HG03097 (cell line): ENCODE results near the gene SIPA1.

ENCODE experiments used
- ATAC-seq: cut with Tn5 transposase; IDR thresholded peaks from one replicate; pipeline ENCODE4 v1.9.1; 2021; ENCODE audit not compliant: unreplicated experiment, low FRiP score

SIPA1 gene, protein sequence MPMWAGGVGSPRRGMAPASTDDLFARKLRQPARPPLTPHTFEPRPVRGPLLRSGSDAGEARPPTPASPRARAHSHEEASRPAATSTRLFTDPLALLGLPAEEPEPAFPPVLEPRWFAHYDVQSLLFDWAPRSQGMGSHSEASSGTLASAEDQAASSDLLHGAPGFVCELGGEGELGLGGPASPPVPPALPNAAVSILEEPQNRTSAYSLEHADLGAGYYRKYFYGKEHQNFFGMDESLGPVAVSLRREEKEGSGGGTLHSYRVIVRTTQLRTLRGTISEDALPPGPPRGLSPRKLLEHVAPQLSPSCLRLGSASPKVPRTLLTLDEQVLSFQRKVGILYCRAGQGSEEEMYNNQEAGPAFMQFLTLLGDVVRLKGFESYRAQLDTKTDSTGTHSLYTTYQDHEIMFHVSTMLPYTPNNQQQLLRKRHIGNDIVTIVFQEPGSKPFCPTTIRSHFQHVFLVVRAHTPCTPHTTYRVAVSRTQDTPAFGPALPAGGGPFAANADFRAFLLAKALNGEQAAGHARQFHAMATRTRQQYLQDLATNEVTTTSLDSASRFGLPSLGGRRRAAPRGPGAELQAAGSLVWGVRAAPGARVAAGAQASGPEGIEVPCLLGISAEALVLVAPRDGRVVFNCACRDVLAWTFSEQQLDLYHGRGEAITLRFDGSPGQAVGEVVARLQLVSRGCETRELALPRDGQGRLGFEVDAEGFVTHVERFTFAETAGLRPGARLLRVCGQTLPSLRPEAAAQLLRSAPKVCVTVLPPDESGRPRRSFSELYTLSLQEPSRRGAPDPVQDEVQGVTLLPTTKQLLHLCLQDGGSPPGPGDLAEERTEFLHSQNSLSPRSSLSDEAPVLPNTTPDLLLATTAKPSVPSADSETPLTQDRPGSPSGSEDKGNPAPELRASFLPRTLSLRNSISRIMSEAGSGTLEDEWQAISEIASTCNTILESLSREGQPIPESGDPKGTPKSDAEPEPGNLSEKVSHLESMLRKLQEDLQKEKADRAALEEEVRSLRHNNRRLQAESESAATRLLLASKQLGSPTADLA

DNA sequence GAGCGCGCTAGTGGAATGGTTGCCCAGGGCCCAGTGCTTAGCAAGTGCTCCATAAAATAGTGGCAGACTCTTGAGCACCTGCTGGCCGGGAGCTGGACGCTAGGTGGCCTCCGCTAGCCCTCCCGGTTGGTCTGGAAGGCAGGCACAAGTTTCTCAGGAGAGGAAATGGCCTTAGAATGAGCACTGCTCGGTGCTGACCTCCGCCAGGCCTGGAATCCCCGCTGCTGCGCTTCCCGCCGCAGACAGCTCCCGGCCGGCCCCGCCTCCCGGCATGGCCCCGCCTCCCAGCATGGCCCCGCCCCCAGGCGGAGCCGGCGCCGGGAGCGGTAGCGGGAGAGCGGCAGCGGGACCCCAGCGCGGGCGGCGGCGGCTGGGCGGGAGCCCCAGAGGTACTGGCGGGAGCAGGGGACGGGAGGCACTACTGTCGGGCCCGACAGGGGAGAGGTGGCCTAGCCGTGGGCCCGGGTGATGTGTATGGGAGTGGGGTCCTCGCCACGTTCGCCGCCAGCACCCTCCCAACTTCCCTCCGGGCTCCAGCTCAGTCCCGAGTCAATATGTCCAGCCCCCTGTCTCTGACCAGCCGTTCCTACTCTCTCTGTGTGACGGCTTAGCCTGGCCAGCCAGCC is at the start of gene SIPA1:
SIPA1 (plus strand) TSS at position 308 of the 626 bp plus-strand sequence. CDS start 2,821 bp downstream, outside the sequence.
- ATAC-seq, result peak; percentile 30

DNA sequence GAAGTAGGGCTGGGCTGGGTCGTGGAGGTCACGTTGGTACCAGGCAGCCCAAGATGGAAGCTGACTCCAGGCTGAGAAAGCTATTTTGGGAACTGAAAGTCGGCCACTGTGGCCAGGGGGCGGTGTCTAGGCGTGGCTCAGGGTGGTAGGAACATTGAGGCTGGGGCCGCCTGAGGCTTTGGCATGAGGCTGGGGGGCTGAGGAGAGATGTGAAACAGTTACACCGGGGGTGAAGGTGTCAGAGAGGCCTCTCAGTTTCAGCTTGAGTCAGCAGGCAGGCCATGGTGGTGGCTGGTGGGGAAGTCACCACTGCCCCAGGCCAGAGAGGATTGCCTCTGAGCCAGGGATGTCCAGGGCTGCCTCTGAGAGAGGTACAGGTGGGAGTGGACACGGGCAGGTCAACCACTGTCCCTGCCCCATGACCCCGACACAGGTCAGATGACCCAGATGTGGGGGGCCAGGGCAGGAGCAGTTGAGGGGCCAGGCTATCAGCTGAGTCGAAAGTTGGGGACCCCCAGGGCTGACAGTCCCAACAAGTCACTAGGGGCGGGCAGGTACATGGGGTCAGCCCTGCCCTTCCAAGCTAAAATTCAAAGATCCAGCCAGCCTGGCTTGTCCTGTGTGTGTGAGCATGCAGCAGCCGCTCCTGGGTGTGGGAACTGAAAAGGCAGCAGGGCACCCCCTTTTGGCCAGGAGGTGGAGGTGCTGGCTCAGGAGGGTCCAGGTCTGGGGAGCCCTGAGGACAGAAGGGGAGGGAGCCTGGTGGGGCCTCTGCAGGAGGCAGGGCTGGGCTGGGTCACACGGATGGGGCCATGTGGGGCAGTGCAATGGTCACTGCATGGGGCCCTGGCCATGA is 49.5 kb upstream of the SIPA1 start:
- ATAC-seq, result peak; percentile 67

DNA sequence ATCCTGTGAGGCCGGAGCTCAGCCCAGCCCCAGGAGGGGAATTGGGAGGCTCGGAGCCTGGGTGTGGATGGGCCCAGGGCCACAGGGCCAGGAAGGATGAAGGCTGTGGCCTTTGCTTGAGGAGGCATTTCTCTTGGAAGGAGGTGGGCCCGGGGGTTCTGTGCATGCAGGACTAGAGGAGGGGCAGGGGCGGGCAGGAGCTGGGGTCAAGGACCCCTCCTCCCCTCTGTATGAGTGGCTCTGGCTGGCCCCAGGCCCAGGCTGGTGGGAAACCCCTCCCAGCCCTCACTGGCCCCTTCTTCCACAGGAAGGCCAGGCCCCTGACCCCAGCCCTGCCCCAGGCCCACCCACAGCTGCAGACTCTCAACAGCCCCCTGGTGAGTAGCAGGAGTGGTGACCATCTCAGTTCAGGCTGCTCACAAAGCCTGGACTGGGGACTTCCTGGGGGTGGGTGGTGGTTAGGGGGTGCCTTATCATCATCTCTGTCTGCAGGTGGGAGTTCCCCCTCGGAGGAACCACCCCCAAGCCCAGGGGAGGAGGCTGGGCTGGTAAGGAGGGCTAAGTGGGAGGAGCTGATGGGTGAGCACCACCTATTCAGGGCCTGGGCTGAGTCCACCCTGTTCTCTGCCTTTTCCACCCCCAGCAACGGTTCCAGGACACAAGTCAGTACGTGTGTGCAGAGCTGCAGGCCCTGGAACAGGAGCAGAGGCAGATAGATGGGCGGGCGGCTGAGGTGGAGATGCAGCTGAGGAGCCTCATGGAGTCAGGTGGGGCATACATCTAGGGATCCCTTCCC is 48.3 kb upstream of the SIPA1 start:
- ATAC-seq, result no peak

DNA sequence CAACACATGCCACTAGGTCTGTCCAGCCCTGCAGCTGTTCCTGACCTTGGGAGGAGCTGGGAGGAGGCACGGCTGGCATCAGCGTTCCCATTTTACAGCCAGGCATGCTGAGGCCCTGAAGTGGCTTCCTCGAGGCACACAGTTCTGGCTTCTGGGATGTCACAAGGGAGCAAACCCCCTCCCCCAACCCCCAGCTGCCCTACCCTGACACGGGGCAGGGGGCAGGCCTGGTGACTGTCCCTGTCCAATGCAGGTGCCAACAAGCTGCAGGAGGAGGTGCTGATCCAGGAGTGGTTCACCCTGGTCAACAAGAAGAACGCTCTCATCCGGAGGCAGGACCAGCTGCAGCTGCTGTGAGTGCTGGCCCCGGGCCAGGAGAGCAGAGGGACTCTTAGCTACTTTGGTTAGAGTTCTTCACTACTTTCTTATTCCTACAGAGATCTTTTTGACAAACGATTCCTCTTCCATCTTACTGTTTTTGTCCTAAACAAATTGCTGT is 47.6 kb upstream of the SIPA1 start:
- ATAC-seq, result no peak

DNA sequence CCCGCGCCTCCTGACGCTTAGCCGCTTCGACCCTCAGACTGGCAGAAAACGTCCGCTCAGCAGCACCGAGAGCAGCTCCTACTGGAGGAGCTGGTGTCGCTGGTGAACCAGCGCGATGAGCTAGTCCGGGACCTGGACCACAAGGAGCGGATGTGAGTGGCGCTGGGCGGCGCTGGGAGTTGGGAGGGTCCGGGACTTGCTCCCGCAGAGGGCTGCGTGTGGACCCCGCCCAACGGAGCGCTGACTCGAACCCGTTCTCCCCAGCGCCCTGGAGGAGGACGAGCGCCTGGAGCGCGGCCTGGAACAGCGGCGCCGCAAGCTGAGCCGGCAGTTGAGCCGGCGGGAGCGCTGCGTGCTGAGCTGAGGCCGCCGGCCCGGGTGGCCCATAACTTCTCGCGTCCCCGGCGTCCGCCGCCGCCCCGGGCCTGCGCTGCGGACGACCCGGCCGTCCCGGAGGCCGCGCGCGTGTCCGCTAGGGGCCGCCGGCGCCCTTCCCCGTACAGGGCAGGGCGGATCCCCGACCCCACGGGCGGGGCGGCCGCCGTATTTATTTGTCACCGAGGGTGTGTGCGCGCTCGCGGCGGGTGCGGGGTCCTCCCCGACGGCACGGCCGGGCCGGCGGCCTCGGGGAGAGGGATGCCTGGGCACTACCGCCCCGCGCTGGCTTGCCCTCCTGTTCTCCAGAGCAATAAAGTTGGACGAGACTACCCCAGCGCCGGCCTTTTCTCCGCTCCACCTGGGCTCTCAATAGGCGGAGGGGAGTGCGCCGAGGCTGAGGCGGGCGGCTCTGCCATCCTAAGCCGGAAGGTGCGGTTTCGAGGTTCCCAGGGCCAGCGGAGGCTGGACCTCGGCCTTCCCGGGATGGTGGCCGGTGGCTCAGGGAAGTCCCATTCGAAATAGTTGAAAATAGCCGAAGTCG is 45.7 kb upstream of the SIPA1 start:
- no peak for ATAC-seq

DNA sequence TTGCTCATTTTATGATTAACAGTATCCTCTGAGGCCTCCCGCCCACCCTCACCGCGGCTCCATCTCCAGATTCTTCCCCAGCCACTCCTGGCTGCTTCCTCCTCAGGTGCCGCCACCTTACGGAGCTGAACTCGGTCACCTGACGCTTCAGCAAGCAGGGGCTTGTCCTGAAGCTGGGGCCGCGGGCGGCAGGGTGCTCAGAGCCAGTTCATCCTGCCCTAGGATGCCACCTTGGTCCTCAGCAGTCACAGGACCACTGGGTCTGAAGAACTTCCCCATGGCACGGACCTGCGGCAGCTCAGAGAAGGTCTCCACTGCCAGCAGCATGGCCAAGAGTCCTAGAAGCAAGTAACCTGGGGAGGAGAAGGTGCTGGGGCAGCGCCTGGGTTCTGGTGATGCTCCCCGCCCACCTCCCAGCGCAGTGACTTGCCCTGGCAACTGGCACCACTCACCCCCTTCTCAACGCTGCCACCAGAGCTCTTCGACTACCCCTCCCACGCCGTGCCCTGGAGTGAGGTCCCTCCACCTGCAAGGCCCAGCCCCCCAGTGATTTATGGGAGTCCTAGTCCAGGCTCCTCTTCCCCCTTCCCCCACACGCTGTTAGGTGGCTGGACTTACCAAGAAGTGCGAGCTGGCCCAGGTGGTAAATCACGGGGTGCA is 44.9 kb upstream of the SIPA1 start:
- no peak for ATAC-seq

DNA sequence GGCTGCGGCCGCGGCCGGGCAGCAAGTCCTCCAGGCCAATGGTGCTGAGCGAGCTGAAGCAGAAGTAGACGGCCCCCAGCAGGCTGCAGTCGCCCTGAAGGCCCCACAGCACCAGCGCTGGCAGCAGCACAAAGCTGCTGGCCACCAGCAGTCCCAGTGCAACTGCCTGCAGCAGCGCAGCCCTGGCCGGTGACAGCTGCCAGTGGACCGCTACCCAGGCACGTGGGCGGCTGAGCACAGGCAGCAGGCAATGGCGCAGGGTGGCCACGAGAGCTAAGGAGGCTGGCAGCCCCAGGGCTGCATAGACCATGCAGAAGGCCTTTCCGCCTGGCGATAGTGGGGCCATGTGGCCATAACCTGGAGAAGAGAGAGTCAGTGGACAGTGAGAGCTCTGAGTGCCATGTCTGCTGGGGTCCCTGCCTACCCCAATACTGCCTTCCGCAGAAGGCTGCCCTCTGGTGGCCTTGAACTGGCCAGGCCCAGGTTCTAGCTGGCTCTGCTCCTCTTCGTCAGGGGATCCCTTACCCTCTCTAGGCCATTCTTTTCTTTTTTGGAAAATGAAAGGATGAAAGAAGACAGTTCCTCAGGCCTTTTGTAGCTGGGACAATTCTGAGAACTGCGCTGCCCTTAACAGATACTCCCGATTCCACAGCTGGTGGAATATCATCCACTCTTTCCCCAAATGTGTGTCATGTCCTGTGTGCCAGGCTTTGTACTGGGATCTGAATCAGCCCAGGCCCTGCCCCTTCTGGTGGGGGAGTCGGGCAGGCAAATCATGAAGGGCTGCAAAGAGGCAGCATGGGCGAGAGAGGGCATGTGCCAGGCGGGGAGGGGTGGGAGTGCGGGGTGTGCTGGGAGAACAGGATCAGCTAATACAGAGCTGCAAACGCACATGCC is 44.1 kb upstream of the SIPA1 start:
- ATAC-seq, result no peak

DNA sequence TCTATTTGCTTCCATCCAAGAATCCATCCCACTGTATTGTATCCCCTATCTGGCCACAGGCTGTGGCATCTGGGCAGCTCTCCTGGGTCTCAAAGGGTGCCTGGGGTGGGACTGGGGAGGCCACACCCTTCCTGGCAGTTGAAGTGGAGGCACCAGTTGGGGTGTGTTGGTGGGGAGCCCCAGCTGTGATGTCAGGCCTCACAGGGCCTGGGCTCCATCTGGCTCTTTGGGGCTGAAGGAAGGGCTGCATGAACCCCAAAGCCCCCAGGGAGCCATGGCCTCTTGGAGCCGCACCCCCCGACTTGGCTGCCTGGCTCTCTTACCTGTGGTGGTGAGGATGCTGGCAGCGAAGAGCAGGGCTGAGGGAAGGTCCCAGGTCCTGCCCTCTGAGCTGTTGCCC is 42.8 kb upstream of the SIPA1 start:
- ATAC-seq, result no peak

DNA sequence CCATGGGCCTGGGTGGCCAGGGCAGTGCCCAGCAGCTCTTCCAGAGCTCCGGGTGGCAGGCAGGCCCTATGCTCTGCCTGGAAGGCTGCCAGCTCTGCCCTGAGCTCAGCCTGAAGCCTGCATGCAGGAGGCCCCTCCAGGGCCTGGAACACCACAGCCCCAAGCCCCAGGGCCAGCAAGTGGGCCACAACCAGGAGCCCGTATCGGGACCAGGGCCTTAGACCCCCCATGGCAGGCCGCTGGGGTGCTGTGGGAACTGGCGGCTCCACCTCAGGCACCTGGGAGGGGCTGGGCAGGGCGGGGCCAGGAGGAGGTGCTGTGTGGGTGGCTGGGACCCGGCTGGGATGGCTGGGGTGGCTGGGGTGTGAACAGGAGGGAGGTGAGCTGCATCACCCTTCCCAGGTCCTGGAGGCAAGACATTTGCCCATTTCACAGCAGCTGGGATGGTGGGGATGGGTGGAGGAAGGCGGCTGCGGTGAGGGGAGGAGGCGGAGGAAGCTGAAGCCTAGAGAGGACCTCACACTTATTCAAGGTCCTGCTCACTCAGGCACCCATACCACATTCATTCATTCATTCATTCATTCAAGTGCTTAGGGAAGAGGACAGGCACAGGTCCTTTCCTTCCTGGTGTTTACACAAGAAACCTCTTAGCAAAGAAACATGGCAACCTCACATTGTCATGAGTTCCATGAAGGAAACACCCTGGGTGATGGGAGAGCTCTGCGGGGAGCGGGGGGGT is 42.2 kb upstream of the SIPA1 start, which contains the start of gene KCNK7:
KCNK7 (minus strand) TSS at position 258 of the 739 bp plus-strand sequence; CDS start at position 230, 28 bp downstream.
- no peak for ATAC-seq

DNA sequence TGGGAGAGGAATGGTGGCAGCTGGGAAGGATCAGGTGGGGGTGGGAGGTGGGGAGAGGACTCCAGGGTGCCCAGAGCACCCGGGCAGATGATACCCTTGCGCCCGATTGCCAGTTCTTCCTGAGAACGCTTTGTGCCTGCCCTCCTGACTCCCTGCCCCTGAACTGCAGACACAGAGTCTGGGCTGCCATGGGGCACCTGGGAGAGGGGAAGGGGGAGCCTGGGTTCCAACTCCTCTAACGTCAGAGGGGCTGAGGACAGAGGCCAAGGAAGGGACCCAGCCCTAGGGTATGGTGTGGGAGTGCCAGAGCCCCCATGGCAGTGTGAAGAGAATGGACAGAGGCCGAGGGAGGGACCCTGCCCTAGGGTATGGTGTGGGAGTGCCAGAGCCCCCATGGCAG is 41.4 kb upstream of the SIPA1 start:
- no peak for ATAC-seq

DNA sequence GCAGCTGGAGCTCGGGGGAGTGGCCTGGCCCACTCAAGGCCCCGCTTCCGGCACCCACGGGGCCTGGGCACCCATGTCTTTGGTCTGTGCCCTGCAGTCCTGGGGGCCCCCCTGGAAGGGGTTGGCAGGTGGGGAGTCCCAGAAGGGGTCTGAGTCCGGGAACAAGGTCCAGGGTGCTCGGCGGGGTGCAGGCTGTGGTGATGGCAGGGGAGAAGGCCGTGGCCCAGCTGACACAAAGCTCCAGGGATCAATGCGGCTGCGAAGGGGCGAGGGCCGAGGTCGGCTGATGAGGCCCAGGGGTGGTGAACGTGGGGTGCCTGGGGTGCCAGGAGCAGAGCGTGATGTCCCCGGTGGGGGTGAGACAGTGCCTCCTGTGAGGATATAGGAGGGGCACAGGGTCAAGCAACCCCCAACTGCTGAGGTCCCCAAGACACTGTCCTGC is 39.6 kb upstream of the SIPA1 start:
- ATAC-seq, result no peak

DNA sequence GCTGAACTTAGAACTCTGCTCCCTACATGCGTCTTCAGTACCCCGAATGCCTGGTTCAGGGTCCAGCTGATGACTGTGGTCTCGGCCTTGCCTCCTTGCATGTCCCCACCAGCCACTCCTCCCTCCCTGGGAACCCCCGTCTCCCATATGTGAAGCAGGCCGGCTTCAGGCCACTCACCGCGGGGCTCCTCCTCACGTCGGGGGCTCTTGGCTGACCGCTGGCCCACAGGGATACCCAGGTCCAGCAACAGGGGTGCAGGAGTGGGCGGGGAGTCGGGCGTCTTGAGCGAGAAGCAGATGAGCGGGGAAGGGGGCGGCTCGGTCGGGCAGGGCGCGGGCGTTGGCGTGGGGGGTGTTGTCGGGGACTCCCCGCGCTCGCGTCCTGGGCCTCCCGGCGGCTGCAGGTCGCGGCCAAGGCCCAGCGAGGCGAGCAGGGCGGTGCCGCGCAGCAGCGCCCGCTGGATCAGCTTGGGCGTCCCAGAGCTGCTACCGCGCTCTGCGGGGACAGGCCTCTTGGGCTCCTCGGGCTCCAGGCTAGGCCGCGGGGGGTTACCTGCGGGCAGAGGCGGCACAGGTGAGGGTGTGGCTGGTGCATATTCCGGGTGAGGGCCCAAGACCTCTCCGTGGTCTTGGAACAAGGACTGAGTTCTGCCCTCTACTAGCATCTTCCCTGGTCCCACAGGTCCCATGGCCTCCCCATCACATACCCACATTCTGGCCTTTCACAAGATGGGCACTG is 38.5 kb upstream of the SIPA1 start:
- no peak for ATAC-seq

DNA sequence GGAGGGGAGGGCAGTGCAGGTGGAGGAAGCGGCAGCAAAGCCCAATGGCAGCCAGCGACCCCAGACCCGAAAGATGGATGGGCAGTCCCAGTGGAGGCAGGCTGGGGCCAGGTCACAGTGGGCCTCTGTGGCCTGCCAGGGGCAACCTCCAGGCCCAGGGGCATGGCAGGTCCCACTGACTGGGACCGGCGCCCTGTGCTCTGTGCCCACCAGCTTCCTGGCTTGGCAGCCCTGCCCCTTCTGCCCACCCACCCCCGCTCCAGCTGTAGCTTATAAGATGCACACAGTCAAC is 38.0 kb upstream of the SIPA1 start:
- ATAC-seq, result no peak

DNA sequence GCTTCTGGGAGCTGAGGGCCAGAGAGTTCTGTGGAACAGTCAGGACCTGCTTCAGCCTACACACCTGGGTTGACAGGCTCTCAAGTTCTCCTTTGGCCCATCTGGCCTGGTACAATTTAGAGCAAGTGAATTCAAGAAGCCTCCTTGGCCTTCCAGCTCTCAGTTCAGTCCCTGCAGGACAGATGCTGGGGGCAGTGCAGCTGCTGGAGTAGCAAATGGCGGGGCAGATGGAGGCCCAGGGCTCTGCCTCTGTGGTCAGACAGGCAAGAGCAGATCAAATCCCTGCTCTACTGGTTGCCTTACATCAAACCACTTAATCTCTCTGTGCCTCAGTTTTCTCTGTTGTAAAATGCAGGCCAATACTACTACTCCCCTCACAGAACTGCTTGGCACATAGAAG is 33.6 kb upstream of the SIPA1 start:
- no peak for ATAC-seq
